AG09309 (cell line): ENCODE measurements around the gene SMIM23.

Source experiments
- DNase-seq: peaks from one replicate; pipeline ENCODE4 v3.0.0-alpha.2; 2010; ENCODE audit warnings: low read depth
- H3K4me3 ChIP-seq: 2 replicates; pipeline ENCODE4 v1.5.1; 2011; ENCODE audit warnings: mild to moderate bottlenecking, low read depth, low read length, moderate library complexity; ENCODE audit not compliant: control insufficient read depth
- TF ChIP-seq, protein P1 (sequence below): IDR thresholded peaks from 2 replicates; pipeline ENCODE4 v1.5.1; 2011; ENCODE audit warnings: mild to moderate bottlenecking, low read depth, low read length, inconsistent platforms; ENCODE audit not compliant: insufficient read depth, control insufficient read depth; ENCODE audit errors: missing control alignments

SMIM23 gene

DNA sequence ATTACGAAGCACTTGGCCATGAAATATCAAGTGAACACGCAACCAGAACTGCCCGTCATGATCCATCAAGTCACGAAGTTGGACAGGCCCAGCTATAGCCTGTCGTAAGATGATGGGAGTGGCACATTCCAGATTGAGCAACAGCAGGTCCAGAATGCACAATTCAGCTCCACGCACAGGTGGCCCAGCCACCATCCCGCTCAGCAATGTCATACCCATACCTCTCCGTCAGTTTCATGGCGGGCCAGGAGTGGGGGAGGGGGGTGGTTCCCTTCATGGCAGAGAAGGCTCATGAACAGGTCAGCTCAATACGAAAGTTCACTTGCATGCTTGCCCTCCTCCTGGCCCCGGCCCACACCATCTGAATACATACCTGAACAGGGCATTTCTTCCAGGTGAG lies 34.9 kb downstream of the SMIM23 start:
- no peak overlapping the region for H3K4me3 ChIP-seq
- TF ChIP-seq, protein P1, sequence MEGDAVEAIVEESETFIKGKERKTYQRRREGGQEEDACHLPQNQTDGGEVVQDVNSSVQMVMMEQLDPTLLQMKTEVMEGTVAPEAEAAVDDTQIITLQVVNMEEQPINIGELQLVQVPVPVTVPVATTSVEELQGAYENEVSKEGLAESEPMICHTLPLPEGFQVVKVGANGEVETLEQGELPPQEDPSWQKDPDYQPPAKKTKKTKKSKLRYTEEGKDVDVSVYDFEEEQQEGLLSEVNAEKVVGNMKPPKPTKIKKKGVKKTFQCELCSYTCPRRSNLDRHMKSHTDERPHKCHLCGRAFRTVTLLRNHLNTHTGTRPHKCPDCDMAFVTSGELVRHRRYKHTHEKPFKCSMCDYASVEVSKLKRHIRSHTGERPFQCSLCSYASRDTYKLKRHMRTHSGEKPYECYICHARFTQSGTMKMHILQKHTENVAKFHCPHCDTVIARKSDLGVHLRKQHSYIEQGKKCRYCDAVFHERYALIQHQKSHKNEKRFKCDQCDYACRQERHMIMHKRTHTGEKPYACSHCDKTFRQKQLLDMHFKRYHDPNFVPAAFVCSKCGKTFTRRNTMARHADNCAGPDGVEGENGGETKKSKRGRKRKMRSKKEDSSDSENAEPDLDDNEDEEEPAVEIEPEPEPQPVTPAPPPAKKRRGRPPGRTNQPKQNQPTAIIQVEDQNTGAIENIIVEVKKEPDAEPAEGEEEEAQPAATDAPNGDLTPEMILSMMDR, result no peak
- DNase-seq, result no peak

DNA sequence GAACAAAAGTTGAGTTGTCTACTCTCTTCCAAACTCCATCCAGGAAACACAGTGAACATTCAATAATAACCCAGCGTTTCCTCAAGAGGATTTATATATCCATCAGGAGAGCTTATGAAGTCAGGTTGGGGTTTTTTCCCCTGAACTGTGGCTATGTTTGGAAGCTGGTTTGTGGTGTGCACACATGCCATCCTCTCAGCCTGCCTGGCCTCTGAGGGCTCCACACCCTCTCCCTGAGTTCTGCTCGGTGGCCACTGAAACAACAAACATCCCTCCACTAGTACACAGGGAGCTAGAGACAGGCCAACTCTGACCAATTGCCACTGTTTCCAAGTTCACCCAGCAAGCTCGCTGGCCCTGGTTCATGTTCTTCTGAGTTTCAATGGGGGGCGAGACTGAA lies 35.7 kb downstream of the SMIM23 start:
- H3K4me3 ChIP-seq, result no peak overlapping the region
- no peak for DNase-seq
- TF ChIP-seq, protein P1, result no peak

DNA sequence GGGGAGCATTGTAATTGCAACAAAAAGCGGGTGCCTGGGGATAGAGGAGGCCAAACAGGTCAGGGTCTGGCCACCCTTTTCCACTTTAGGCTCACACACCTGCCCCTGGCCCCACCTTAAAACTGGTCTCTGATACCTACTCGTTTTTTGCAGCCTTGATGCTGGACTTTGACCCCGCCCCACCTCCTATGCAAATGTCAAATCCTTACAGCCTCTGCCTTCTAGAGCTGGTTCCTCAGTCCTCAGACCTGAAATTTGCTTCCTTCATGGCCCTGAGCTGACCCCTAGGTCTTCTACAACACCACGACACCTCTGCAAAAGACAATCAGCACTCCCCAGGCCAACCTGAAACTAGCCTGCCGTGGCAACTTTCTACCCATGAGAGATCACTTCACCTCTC lies 37.7 kb downstream of the SMIM23 start:
- H3K4me3 ChIP-seq, result no peak overlapping the region
- TF ChIP-seq, protein P1, result no peak
- no peak for DNase-seq

DNA sequence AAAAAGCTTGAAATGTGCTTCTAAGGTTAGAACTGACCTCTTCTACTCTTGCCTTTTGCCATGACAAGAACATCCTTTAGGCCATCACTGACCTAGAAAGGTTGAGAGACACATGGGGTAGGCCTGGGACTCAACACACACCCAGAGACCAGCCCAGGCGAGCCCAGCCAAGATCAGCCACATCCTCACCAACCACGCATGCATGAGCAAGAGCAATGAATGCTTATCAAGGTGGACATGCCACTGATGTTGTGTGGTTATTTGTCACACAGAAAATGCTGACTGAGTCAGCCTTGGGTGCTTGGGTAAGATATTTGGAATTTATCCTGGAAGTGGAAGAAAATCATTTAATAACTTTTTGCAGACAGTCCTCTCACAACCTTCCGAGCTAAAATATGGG lies 39.4 kb downstream of the SMIM23 start:
- H3K4me3 ChIP-seq, result no peak overlapping the region
- TF ChIP-seq, protein P1, result no peak
- no peak for DNase-seq

DNA sequence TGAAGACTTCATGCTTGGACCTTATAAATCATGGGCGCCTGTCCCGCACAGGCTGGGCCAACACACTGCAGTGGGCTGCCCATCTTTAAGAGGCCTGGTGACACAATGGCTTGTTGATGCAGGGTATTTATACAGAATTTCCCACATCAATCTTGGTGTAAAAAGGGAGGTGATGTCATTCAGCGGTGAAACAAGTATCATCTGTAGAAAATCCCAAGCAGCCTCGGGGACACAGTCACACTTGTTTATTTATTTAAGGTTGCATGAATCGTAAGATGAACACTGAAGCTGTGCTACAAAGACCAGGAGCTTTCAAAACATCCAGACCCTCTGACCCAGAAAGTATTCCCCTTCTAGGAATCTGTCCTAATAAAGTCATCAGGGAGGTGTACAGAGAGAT lies 40.5 kb downstream of the SMIM23 start:
- DNase-seq, result no peak
- TF ChIP-seq, protein P1, result no peak
- no peak overlapping the region for H3K4me3 ChIP-seq

DNA sequence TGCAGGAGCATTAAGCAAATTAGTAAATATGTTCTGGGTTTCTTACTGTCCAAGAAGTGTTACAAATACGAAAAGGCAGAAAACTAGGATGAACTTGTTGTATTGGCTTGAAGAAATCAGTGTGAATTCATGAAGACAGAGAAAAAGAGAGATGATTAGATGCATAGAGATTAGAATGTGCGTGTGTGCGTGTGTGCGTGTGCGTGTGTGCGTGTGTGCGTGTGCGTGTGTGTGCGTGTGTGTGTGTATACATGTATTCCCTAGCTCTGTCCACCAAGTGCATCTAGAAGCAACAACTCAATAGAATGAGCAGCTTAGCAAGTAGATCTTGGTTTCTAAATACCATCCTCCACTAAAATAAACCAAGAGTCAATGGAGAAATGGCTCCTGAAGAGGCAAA lies 41.5 kb downstream of the SMIM23 start:
- TF ChIP-seq, protein P1, result no peak
- DNase-seq, result no peak
- H3K4me3 ChIP-seq, result no peak overlapping the region

DNA sequence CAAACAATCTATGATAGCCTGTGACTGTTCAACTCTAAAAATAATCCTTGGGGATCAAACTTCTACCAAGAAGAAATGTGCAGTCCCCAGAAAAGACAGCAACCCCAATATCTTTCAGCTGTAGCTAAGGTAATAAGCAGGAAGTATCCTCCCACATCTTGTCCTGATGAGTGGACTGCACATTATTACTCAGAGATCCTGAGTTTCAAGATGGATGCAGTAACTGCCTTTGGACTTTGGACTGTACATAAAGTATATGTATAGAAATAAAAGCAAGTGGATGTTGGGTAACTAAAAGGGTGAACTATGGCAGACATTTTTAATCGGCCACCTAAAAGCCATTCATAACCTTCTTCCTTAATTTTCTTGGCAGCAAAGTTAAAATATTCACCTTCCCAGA lies 45.1 kb downstream of the SMIM23 start:
- H3K4me3 ChIP-seq, result no peak overlapping the region
- no peak for DNase-seq
- TF ChIP-seq, protein P1, result no peak
